Keratinocyte (primary cell): ENCODE measurements around the gene COPZ2. TPM values are rescaled to one million over a fixed set of nuclear protein-coding genes. Genes with fewer than 3 reads are reported as not detected.
A peak's percentile ranks its signal among the peaks of the same experiment; 100 is the strongest.

Experiments
- DNase-seq: peaks from one replicate; pipeline ENCODE4 v3.0.0-alpha.2; 2011; ENCODE audit warnings: low read depth, missing footprints, low spot score
- FAIRE-seq: peaks from 2 replicates; lab custom pipeline; 2011; peaks lifted over from hg19 to GRCh38; lab: Jason Lieb, UNC
- H2AFZ ChIP-seq: 2 replicates; pipeline ENCODE4 v1.6.0; 2012; ENCODE audit warnings: low read length, control low read depth, inconsistent platforms; ENCODE audit not compliant: control insufficient read depth
- H3K27ac ChIP-seq: 2 replicates; pipeline ENCODE4 v1.5.1; 2011; ENCODE audit warnings: low read length; ENCODE audit not compliant: control insufficient read depth, insufficient read depth
- H3K27me3 ChIP-seq: 3 replicates; pipeline ENCODE4 v1.6.0; 2011; ENCODE audit warnings: low read length; ENCODE audit not compliant: control insufficient read depth, insufficient read depth; ENCODE audit errors: extremely low read depth
- H3K36me3 ChIP-seq, 2 experiments: 2 replicates in 1 of 2; 3 replicates in 1 of 2; pipeline ENCODE4 v1.5.1; 2011; ENCODE audit warnings: low read length in 2 of 2, mild to moderate bottlenecking in 1 of 2; ENCODE audit not compliant: control insufficient read depth in 2 of 2, insufficient read depth in 2 of 2; ENCODE audit errors: extremely low read depth in 1 of 2
- H3K4me1 ChIP-seq: 3 replicates; pipeline ENCODE4 v1.5.1; 2011; ENCODE audit warnings: low read length; ENCODE audit not compliant: control insufficient read depth, insufficient read depth; ENCODE audit errors: extremely low read depth
- H3K4me2 ChIP-seq: 3 replicates; pipeline ENCODE4 v1.6.0; 2011; ENCODE audit warnings: low read depth, low read length; ENCODE audit not compliant: control insufficient read depth, insufficient read depth; ENCODE audit errors: extremely low read depth
- H3K4me3 ChIP-seq, 3 experiments: fragments of 200-600 bp in 1 of 3; sonication (generic) in 1 of 3; 2 replicates in 2 of 3; 3 replicates in 1 of 3; pipeline ENCODE4 v1.5.1; 2011 to 2016; ENCODE audit warnings: low read length in 3 of 3, mild to moderate bottlenecking in 3 of 3, control low read depth in 2 of 3, inconsistent platforms in 1 of 3, low read depth in 1 of 3, mixed read lengths in 1 of 3, mixed run types in 1 of 3, moderate library complexity in 1 of 3; ENCODE audit not compliant: control insufficient read depth in 2 of 3, insufficient read depth in 2 of 3; ENCODE audit errors: extremely low read depth in 1 of 3
- H3K79me2 ChIP-seq: 2 replicates; pipeline ENCODE4 v1.6.0; 2012; ENCODE audit warnings: low read length; ENCODE audit not compliant: control insufficient read depth, insufficient read depth
- H3K9ac ChIP-seq: 3 replicates; pipeline ENCODE4 v1.6.0; 2011; ENCODE audit warnings: low read length; ENCODE audit not compliant: control insufficient read depth, insufficient read depth; ENCODE audit errors: extremely low read depth
- H3K9me1 ChIP-seq: 3 replicates; pipeline ENCODE4 v1.6.0; 2011; ENCODE audit warnings: low read length; ENCODE audit not compliant: control insufficient read depth, insufficient read depth; ENCODE audit errors: extremely low read depth
- H3K9me3 ChIP-seq: 2 replicates; pipeline ENCODE4 v1.5.1; 2012; ENCODE audit warnings: low read depth, low read length; ENCODE audit not compliant: control insufficient read depth
- H4K20me1 ChIP-seq: 3 replicates; pipeline ENCODE4 v1.6.0; 2011; ENCODE audit warnings: low read length; ENCODE audit not compliant: control insufficient read depth, insufficient read depth; ENCODE audit errors: extremely low read depth
- CTCF ChIP-seq, 3 experiments: IDR thresholded peaks in 1 of 3; conservative IDR thresholded peaks in 1 of 3; optimal IDR thresholded peaks in 1 of 3; 2 replicates in 2 of 3; 3 replicates in 1 of 3; pipeline versions ENCODE3 to v1.5.1; 2011; ENCODE audit warnings: low read length in 3 of 3, mild to moderate bottlenecking in 3 of 3, moderate library complexity in 2 of 3, control low read depth in 1 of 3, inconsistent platforms in 1 of 3; ENCODE audit not compliant: insufficient read depth in 2 of 3; ENCODE audit errors: extremely low read depth in 1 of 3
- EZH2 ChIP-seq: IDR thresholded peaks from one replicate; pipeline ENCODE4 v1.6.1; 2012; ENCODE audit warnings: inconsistent platforms, mild to moderate bottlenecking, low read length, moderate library complexity
- dilution Hi-C: fragments of 300-500 bp; cut with MboI; formaldehyde crosslinking; loops from one replicate; pipeline ENCODE4 v1.7.0; 2020; ENCODE audit warnings: low sequenced_read_pairs; ENCODE audit not compliant: extremely low pct_ligation_motif_present
- polyA plus RNA-seq, 5 experiments: library from polyadenylated mRNA; depleted of rRNA in 3 of 5; stranded (reverse) in 3 of 5; stranded (forward) in 1 of 5; unstranded in 1 of 5; fragments of >200 nt; gene quantifications; 1 replicate in 1 of 5; 2 replicates in 3 of 5; 3 replicates in 1 of 5; pipeline versions ENCODE4 v1.2.1 to v1.2.3, GENCODE V29; 2011 to 2012; ENCODE audit warnings: missing spikeins in 2 of 5, low read depth in 1 of 5, low replicate concordance in 1 of 5

COPZ2 gene
- polyA plus RNA-seq, 1 donor (not counting 4 experiments of a cell fraction or from before 2014, with no cell fraction given) = 11.1 TPM

- H3K79me2 ChIP-seq = peaks cover 46% of the 10 kb centered on the region
Observed at GRCh38 chr17:48048384-48049126, 11.0 kb upstream of the COPZ2 start.

GRCh38 chr17:48047741-48048383 is 10.3 kb upstream of the COPZ2 start, which contains the start of gene NFE2L1:
NFE2L1 (plus strand) TSS chr17:48048359; CDS start chr17:48051119, 2,760 bp downstream.
- peaks cover 39% of the 10 kb centered on the region for H3K79me2 ChIP-seq
- H3K36me3 ChIP-seq = peaks cover 0 to 17% of the 10 kb centered on the region in 2 experiments
- TF ChIP-seq CTCF (optimal IDR thresholded peaks at IDR 0.05 in 1 of 3, IDR thresholded peaks at IDR 0.05 in 1 of 3, conservative IDR thresholded peaks at IDR 0.05 in 1 of 3; ENCODE audit: extremely low read depth in 1 of 3, insufficient read depth in 2 of 3, low read length in 3 of 3) = no peak
- H3K4me1 ChIP-seq = peaks cover 66% of the 10 kb centered on the region
- peak within 1 kb of the TSS; percentile 93 for H3K27ac ChIP-seq
- H4K20me1 ChIP-seq = peaks cover 11% of the 10 kb centered on the region
- H3K4me3 ChIP-seq = peak within 1 kb of the TSS; percentile 72 to 93 (median 80)
- H3K9me3 ChIP-seq = no peaks in the 10 kb centered on the region
- H3K9me1 ChIP-seq = no peaks in the 10 kb centered on the region
- dilution Hi-C loops = no loop called here
- DNase-seq (peak; percentile 96), FAIRE-seq (peak; percentile 17)
- H3K4me2 ChIP-seq = peak within 1 kb of the TSS; percentile 97
- H2AFZ ChIP-seq = peak within 1 kb of the TSS; percentile 74
- peak within 1 kb of the TSS; percentile 86 for H3K9ac ChIP-seq
- no peaks in the 10 kb centered on the region for H3K27me3 ChIP-seq

More at GRCh38 chr17:48048384-48049126, 11.0 kb upstream of the COPZ2 start:
- H3K4me2 ChIP-seq = peak overlapping the region; percentile 67
- peak overlapping the region; percentile 93 for H3K27ac ChIP-seq
- no peaks in the 10 kb centered on the region for H3K9me1 ChIP-seq
- peaks cover 66% of the 10 kb centered on the region for H3K4me1 ChIP-seq
- dilution Hi-C loops = no loop called here
- FAIRE-seq (no peak), DNase-seq (peak; percentile 90)
- H3K9me3 ChIP-seq = no peaks in the 10 kb centered on the region
- peak overlapping the region; percentile 69 to 86 (median 72) for H3K4me3 ChIP-seq
- H4K20me1 ChIP-seq = peaks cover 13% of the 10 kb centered on the region
- H3K27me3 ChIP-seq = no peaks in the 10 kb centered on the region
- H3K36me3 ChIP-seq = peaks cover 0 to 20% of the 10 kb centered on the region in 2 experiments
- no peak for TF ChIP-seq EZH2
- peak in 1 of 3 experiments; percentile 13 for TF ChIP-seq CTCF (optimal IDR thresholded peaks at IDR 0.05 in 1 of 3, IDR thresholded peaks at IDR 0.05 in 1 of 3, conservative IDR thresholded peaks at IDR 0.05 in 1 of 3; ENCODE audit: extremely low read depth in 1 of 3, insufficient read depth in 2 of 3, low read length in 3 of 3)
- peak overlapping the region; percentile 86 for H3K9ac ChIP-seq
- peak overlapping the region; percentile 64 for H2AFZ ChIP-seq
